HPDE6-E6E7 (cell line): ENCODE results near the gene PNLDC1.
"Not testable (repeated sequence)": the region's sequence is repeated elsewhere in the genome, so short reads cannot be mapped to it uniquely, and the experiment has no call there.

ENCODE experiments used
- DNase-seq: peaks from one replicate; pipeline ENCODE4 v3.0.0; 2011; ENCODE audit warnings: missing footprints; ENCODE audit errors: extremely low spot score

Gene PNLDC1

GRCh38 chr6:159819932-159820640 is 20.0 kb downstream of the PNLDC1 start:
- DNase-seq, result no peak

GRCh38 chr6:159821122-159821521 is 21.0 kb downstream of the PNLDC1 start:
- DNase-seq, result no peak

- DNase-seq, result no peak
Measured at GRCh38 chr6:159821726-159822125, 21.6 kb downstream of the PNLDC1 start.

- DNase-seq, result no peak
Measured at GRCh38 chr6:159823953-159824352, 23.9 kb downstream of the PNLDC1 start.

- not testable (repeated sequence) for DNase-seq
Measured at GRCh38 chr6:159824690-159825089, 24.6 kb downstream of the PNLDC1 start.

- no peak for DNase-seq
Measured at GRCh38 chr6:159826004-159826403, 25.9 kb downstream of the PNLDC1 start.

- no peak for DNase-seq
Measured at GRCh38 chr6:159826968-159827647, 27.0 kb downstream of the PNLDC1 start.

- no peak for DNase-seq
Measured at GRCh38 chr6:159828074-159828473, 28.0 kb downstream of the PNLDC1 start.

GRCh38 chr6:159829526-159829925 is 29.4 kb downstream of the PNLDC1 start:
- DNase-seq, result no peak

GRCh38 chr6:159830501-159831372 is 30.7 kb downstream of the PNLDC1 start:
- no peak for DNase-seq

- no peak for DNase-seq
Measured at GRCh38 chr6:159831373-159831679, 31.2 kb downstream of the PNLDC1 start.

- DNase-seq, result no peak
Measured at GRCh38 chr6:159832946-159833345, 32.9 kb downstream of the PNLDC1 start.

- DNase-seq, result no peak
Measured at GRCh38 chr6:159833556-159833955, 33.5 kb downstream of the PNLDC1 start.

GRCh38 chr6:159833997-159834603 is 34.0 kb downstream of the PNLDC1 start:
- DNase-seq, result no peak

- no peak for DNase-seq
Measured at GRCh38 chr6:159836718-159837490, 36.8 kb downstream of the PNLDC1 start.

GRCh38 chr6:159837511-159837910 is 37.4 kb downstream of the PNLDC1 start:
- no peak for DNase-seq

GRCh38 chr6:159838020-159838744 is 38.1 kb downstream of the PNLDC1 start:
- no peak for DNase-seq

- no peak for DNase-seq
Measured at GRCh38 chr6:159842035-159842434, 42.0 kb downstream of the PNLDC1 start.

GRCh38 chr6:159844737-159845645 is 44.9 kb downstream of the PNLDC1 start:
- no peak for DNase-seq

GRCh38 chr6:159848552-159848951 is 48.5 kb downstream of the PNLDC1 start:
- not testable (repeated sequence) for DNase-seq
